CD4-positive, alpha-beta T cell treated with Interleukin-6 for 4 hours (primary cell): ENCODE measurements around the gene FAM151A.

Experiments
- DNase-seq: peaks from one replicate; pipeline ENCODE4 v3.0.0-alpha.2; 2020; ENCODE audit warnings: mixed read lengths

FAM151A gene

GRCh38 chr1:54603241-54603640 lies 20.1 kb downstream of the FAM151A start:
- DNase-seq = no peak

- no peak for DNase-seq
Observed at GRCh38 chr1:54602554-54602953, 20.8 kb downstream of the FAM151A start.

- DNase-seq = no peak
Observed at GRCh38 chr1:54601730-54602129, 21.6 kb downstream of the FAM151A start.

GRCh38 chr1:54600947-54601721 lies 22.2 kb downstream of the FAM151A start:
- no peak for DNase-seq

- no peak for DNase-seq
Observed at GRCh38 chr1:54599211-54599823, 24.0 kb downstream of the FAM151A start.

GRCh38 chr1:54597455-54598030 lies 25.8 kb downstream of the FAM151A start:
- no peak for DNase-seq

- no peak for DNase-seq
Observed at GRCh38 chr1:54596756-54597155, 26.6 kb downstream of the FAM151A start.

- no peak for DNase-seq
Observed at GRCh38 chr1:54595956-54596498, 27.3 kb downstream of the FAM151A start.

- DNase-seq = no peak
Observed at GRCh38 chr1:54594463-54594862, 28.9 kb downstream of the FAM151A start.

GRCh38 chr1:54593571-54594160 lies 29.7 kb downstream of the FAM151A start:
- no peak for DNase-seq

- DNase-seq = no peak
Observed at GRCh38 chr1:54591127-54591756, 32.1 kb downstream of the FAM151A start.

GRCh38 chr1:54588377-54588776 lies 34.9 kb downstream of the FAM151A start:
- DNase-seq = no peak

- DNase-seq = no peak
Observed at GRCh38 chr1:54585181-54586066, 37.9 kb downstream of the FAM151A start.

GRCh38 chr1:54584575-54584974 lies 38.8 kb downstream of the FAM151A start:
- no peak for DNase-seq

- no peak for DNase-seq
Observed at GRCh38 chr1:54583871-54584270, 39.5 kb downstream of the FAM151A start.

GRCh38 chr1:54583307-54583686 lies 40.0 kb downstream of the FAM151A start:
- DNase-seq = no peak

- DNase-seq = no peak
Observed at GRCh38 chr1:54582566-54583306, 40.6 kb downstream of the FAM151A start.

- no peak for DNase-seq
Observed at GRCh38 chr1:54581621-54582035, 41.7 kb downstream of the FAM151A start.

- DNase-seq = no peak
Observed at GRCh38 chr1:54580856-54581550, 42.3 kb downstream of the FAM151A start.

GRCh38 chr1:54579337-54579781 lies 44.0 kb downstream of the FAM151A start:
- DNase-seq = no peak
